ENCODE measurements around the gene EML5.
"Not testable (repeated sequence)": the region's sequence is repeated elsewhere in the genome, so short reads cannot be mapped to it uniquely, and the experiment has no call there.

The EML5 gene

DNA sequence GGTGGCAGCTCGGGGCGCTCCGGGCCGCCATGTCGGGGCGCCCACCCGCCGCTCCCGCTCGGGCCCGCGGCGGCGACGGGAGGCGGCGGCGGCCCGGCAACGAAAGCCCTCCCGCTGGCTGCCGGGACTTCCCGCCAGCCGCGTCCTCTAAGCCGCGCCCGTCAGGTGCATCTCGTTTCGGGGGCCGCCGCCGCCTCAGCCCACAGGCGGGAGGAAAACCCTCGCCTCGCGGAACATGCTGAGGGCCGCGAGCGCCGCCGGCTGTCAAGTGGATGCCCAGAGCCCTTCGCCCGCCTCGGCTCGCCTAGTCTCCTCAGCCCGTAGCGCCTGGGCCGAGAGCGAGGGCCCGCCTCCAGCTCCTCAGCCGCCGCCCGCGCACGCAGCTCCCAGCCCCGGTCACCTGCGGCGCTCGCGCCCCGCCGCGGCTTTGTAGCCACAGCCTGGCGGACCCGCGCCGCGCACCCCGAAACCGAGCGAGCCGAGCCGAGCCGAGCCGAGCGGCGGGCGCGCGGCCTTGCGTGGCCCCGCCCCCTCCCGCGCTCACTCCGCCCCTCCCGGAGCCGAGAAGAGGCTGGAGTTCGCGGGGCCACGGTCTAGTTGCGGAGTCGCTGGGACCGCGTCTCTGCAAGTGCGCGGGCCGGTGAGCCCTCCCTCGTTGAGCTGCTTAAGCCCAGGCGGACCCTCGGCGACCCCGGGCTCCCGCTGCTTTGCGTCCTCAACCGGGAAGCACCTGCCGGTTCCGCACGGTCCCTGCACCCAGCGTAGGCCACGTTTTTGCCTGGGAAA is at the start of gene EML5:
Gene EML5, minus strand, starts transcription at position 481 of the 786 bp plus-strand sequence. Its CDS starts 450 bp downstream, at position 31.
- DNase-seq, result peak; percentile 79

GRCh38 chr14:88842414-88842813 is 49.7 kb upstream of the EML5 start:
- DNase-seq, result no peak

- no peak for DNase-seq
These were observed 49.0 kb upstream of the EML5 start for GRCh38 chr14:88841741-88842140.

DNA sequence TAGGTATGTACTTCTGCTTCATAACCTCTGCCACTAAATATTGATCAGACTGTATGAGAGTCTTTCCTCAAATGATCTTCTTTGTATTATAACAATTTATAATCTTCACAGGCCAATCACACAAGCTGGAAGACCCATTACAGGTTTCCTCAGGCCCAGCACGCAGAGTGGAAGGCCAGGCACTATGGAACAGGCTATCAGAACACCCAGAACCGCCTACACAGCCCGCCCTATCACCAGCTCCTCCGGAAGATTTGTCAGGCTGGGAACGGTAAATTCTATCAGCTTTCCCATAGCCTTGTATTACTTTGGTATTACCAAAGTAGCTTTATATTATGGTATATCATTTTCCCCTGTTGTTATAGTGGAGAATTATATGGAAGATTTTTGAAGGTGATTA is 48.2 kb upstream of the EML5 start:
- no peak for DNase-seq

DNA sequence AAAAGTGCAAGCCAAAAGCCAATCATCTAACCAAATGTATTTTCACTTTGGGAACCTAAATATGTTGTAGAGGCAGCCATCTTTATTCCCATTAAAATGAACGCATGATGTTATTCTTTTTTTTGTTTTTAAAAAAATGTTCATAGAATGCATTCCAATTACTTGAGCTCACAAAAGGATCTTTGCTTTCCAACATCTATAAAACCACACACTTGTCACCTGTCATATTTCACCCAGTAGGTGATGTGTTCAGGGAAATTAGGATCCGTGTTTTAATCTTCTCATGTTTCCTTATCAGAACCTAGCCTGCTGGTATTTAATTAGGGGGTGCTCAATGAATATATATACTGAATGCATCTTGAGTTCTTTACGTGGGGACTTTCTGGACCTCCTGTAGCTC is 45.3 kb upstream of the EML5 start:
- DNase-seq, result no peak

- DNase-seq, result no peak
These were observed 44.7 kb upstream of the EML5 start for GRCh38 chr14:88837495-88837894.

GRCh38 chr14:88835661-88836060 is 42.9 kb upstream of the EML5 start:
- DNase-seq, result no peak

- no peak for DNase-seq
These were observed 42.2 kb upstream of the EML5 start for GRCh38 chr14:88834883-88835431.

GRCh38 chr14:88831284-88831683 is 38.5 kb upstream of the EML5 start:
- no peak for DNase-seq

DNA sequence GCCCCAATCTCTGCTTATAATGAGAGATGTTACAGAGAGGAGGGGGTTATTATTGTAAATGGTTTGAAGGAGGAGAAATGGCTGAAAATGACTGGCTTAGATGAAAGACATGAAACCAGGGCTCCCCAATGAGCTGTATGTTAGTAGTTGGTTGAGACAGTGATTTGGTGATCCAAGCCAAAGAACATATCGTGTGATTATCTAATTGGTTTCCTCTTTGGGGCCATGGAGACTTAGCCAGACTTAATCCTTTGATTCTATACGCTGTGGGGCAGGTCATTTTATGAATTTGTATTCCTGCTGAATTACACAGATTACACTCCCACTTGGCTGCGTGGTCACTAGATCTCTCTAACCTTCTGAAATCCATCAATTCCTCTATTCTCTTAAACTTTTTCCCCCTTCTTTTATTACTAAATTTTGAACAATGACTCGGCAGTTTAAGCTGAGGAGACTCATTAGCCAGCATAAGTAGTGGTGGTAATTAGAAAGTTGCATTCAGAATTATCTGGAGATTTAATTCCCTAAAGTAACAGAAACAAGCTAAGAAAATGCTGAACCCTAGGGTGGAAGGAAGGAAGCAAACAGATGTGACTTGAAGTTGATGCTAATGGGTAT is 37.0 kb upstream of the EML5 start:
- no peak for DNase-seq

DNA sequence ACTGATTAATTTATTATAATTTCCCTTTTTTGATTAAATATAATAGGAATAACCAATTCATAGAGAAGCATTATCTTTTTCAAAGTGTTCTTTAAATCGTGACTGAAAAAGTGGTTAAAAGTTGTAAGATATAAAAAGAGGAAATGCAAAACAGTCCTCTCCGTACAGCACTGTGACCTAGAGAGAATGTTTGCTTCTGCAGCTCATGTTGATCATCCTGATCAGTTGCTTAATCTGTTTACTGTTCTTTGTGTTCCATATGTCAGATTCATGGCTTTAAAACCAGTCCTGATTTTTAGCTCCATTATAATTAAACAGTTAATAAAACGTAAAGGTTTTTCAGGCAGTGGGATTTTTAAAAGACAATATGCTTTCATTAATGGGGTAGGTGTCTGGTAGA is 36.4 kb upstream of the EML5 start:
- no peak for DNase-seq

DNA sequence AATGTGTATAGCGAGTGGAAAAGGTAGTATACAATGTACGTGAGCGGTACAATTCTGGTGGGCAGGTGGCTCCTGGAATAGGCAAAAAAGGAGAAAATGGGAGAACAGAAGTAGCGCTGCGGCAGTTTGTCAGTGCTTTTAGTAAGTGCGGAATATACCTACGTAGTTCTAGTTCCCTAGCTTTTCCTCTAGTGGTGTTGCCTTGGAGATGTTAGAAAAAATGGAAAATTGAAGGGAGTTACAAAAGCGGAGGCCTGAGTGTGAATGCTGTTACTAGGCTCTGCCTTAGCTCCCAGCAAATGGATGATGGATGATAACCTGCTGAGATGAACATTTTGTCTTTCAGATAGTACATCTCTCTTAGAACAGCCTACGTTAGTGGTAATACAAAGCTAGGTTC is 32.8 kb upstream of the EML5 start:
- no peak for DNase-seq

- peak; percentile 26 for DNase-seq
These were observed 32.3 kb upstream of the EML5 start for GRCh38 chr14:88825078-88825458.

DNA sequence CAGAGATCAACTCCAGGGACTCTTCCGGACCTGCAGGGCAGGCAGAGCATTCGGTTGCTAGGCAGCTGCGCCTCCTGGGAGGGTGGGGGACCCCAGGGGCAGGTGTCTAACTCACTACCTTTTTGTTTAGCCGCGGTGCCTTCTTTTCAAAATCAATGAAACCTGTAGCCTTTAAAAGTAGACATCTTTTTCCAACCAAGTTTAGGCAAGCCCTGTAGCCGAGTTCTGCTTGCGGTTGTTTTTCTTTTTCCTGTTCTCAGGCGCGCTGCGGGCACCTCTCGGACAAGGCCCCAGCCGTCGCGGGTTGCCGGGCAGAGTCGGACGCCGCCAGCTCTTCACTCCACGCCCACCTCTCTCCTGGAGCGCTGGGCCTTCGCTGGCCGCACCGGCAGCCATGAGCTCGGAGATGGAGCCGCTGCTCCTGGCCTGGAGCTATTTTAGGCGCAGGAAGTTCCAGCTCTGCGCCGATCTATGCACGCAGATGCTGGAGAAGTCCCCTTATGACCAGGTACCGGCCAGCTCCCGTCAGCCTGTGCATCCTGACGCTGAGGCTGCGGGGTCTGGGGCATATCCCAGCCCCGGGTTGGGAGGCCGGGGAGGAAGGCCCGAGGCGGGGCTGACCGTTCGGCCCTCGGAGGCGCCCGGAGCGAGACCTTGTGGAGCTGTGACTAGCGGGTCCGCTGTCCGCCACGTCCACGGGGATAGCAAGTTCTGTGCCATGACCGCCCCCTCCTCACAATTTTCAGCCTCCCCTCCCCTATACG is 31.7 kb upstream of the EML5 start, which contains the start of gene TTC8:
Gene TTC8, plus strand, starts transcription at position 338 of the 764 bp plus-strand sequence. Its CDS starts 57 bp downstream, at position 395.
- DNase-seq, result peak; percentile 91

GRCh38 chr14:88823968-88824313 is 31.2 kb upstream of the EML5 start:
- no peak for DNase-seq

GRCh38 chr14:88821888-88822287 is 29.1 kb upstream of the EML5 start:
- no peak for DNase-seq

- no peak for DNase-seq
These were observed 28.6 kb upstream of the EML5 start for GRCh38 chr14:88821378-88821777.

DNA sequence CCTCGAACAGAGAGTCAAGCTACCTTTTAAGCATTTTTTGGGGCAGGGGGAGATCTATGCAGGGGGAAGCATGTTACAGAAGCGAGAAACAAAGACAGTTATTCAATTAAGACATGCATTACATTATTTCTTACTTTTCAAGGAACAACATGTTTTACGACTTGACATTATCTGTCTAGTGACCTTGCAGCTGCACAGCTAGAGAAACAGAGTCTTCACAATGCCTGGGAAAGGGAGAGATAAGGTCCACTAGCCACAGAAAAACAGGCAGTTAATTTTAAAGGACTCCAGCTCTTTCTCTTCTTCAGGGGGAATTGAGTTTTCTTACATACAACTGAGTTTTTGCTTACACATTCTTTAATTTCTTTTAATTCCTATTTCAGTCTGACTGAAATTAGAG is 26.9 kb upstream of the EML5 start:
- DNase-seq, result not testable (repeated sequence)

DNA sequence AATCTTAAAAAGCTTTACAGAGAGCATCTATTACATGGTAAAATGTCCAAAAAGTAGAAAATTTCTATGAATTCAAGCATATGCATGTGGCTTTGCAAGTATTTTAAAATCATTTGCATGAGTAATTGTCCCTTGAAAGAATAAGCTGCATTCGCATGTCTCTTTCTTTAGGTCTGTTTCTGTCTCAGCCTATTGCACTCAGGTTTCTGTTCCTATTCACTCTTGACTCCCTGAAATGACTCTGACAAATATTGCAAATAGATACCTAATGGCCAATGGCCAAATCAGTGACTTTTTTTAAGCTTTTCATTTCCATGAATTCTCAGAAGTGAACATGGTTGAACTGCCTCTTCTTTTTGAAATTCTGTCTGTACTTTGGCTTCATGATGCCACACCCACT is 25.3 kb upstream of the EML5 start:
- DNase-seq, result no peak

GRCh38 chr14:88815980-88816379 is 23.2 kb upstream of the EML5 start:
- no peak for DNase-seq

- no peak for DNase-seq
These were observed 15.6 kb upstream of the EML5 start for GRCh38 chr14:88808359-88808758.

- DNase-seq, result no peak
These were observed 11.7 kb upstream of the EML5 start for GRCh38 chr14:88804477-88804876.

DNA sequence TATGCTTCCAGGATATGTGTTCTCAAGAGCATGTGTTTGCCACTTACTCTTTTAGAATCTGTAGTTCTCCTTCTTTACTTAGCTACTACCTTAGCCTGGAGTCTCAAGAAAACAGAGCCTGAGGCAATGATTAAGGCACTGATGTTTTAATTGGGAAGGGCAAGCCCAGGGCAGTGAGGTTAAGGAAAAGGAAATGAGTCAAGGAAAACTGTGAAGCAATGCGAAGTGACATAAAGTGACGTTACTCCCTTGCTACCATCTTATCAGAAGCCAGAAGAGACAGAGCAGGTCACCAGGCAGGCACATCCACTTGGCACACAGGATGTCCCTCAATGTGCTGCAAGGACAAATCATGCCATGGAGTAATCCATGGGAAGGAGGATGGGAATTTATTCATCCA is 11.3 kb upstream of the EML5 start:
- no peak for DNase-seq

- DNase-seq, result no peak
These were observed 9.8 kb upstream of the EML5 start for GRCh38 chr14:88802596-88802995.
